Right ventricle myocardium superior (tissue), 1 donor: ENCODE data around the gene OTOS. TPM values are rescaled to one million over a fixed set of nuclear protein-coding genes. Genes with fewer than 3 reads are reported as not detected.
A peak's percentile ranks its signal among the peaks of the same experiment; 100 is the strongest.

Source experiments
- ATAC-seq: fragments of 200-7000 bp; cut with Tn5 transposase; one replicate; pipeline ENCODE4 v1.9.1; 2020; ENCODE audit warnings: mild to moderate bottlenecking; ENCODE audit not compliant: poor library complexity
- DNase-seq: peaks from one replicate; pipeline ENCODE4 v3.0.0-alpha.2; 2020
- intact Hi-C: fragments of 100-400 bp; cut with DNase I; formaldehyde crosslinking; loops from one replicate; pipeline ENCODE4 v1.11.2; 2022
- total RNA-seq: library from RNA; stranded (reverse); fragmentation: NEBNext Ultra II Directional; extraction: Animal tissue kit (Norgen Biotek cat#: 25700); gene quantifications from one replicate; pipeline ENCODE4 v1.2.1, GENCODE V29; 2021
- donor health status: DM: no; HTN: yes; CAD: no; lungs with severe emphysema.

The OTOS gene
- total RNA-seq, 1 donor from 2014 or later = not detected

DNA sequence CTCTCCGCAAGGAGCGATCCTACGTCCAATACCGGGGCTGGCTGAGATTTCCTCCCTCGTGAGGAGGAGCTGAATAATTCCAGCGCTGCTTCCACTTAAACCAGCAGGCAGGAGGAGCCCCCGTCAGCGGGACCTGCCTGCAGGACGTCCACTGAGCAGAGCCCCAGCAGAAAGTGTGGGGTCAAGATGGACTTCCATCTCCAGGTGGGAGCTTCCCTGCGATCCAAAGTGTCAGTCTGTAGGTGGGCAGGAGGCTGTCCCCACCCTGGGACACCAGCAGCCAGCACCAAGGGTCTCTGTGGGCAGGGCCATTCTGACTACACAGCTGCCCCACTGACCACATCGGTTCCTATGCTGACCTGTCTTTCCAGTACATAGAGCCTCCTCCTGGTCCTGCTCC, 462 bp upstream of the OTOS start:
- DNase-seq (peak; percentile 16), ATAC-seq (no peak)
- intact Hi-C loops = no loop called here

DNA sequence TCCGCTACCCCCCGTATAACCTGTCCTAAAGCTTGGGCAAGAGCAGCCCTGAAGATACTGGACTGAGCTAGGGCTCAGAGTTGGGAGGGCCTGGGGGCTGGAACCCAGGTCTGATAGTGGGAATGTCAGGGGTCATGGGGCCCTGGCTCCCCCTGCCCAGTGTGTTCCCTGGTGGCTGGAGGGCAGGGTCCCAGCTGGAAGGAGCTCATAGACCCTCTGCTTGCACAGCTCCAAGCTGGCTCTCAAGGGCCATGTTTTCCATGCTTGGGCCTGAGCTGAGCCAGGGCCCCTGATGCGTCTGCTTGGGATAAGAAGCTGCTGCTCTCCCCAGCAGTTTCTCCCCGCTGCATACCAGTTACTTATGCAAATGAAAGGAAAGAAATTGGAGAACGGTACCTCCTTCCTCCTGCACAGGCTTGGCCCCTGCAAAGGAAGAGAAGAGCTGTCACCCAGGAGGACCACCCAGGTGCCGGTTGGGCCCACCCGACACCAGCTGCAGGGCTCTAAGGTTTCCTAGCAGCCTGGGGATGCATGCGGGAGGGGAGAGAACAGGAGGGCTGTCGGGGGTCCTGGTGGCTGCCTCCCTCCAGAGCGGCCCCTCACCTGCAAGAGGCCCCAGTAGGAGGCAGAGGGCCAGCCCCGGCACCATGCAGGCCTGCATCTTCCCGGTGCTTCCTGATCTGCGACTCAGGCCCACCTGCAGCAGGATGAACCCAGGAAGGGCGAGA, 628 bp downstream of the OTOS start:
- intact Hi-C loops = no loop called here
- ATAC-seq (no peak), DNase-seq (peak; percentile 31)

DNA sequence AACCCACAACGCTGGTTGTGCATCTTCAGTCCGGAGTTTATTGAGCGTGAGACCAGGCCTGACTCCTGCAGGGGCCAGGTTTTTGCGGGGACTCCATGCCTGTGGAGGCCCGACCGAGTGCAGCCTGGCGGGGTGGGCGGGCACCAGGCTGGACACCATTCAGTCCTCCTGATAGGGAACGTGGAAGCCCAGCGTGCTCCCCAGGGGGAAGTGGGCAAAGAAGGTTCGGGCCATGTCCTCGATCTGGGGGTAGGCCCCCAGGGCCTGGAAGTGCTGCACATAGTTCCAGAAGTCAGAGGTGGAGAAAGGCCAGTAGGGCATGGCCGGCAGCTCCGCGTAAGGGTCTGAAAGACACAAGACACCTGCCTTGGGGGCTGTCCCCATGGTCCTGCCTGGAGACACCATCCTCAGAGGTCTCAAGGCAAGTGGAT, 1.4 kb downstream of the OTOS start:
- DNase-seq (peak; percentile 26), ATAC-seq (no peak)
- intact Hi-C loops = no loop called here

GRCh38 chr2:240138254-240138984, 2.0 kb downstream of the OTOS start:
- DNase-seq (peak; percentile 29), ATAC-seq (no peak)
- intact Hi-C loops = no loop called here

GRCh38 chr2:240137596-240138253, 2.7 kb downstream of the OTOS start:
- ATAC-seq = no peak
- intact Hi-C loops = no loop called here
- DNase-seq = peak; percentile 34

DNA sequence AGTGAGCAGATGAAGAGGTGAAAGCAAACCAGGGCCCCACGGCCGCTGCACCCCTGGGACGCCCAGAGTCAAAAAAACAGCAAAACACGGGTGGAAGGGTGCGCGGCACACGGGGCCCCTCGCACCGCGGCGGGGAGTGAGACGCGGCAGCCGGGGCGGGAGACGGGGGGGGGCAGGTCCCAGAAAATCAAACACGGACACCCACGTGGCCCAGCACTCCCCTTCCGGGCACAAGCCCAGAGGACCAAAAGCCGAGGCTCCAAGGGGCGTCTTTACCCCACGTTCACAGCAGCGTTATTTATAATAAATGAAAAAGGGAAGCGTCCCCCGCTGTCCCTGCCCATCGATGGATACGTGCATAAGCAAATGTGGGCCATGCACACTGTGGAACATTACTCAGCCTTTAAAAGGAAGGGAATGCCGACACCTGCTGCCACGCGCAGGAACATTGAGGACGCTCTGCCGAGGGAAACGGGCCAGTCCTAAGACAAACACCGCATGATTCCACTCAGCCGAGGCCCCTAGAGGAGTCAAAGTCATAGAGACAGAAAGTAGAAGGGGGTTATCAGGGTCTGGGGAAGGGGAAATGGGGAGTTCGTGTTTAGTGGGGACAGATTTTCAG, 3.7 kb downstream of the OTOS start:
- intact Hi-C loops = no loop called here
- DNase-seq = no peak

GRCh38 chr2:240136013-240136670, 4.3 kb downstream of the OTOS start, which contains the start of gene COPS9:
TSS of gene COPS9 (minus strand) at chr2:240136305. CDS start at chr2:240136284, 21 bp downstream.
- intact Hi-C loops = no loop called here
- DNase-seq = peak; percentile 94

More for the DNA sequence above, 3.7 kb downstream of the OTOS start:
- peak; percentile 32 for ATAC-seq

GRCh38 chr2:240135706-240136012, 4.8 kb downstream of the OTOS start:
- DNase-seq (no peak), ATAC-seq (no peak)
- intact Hi-C loops = no loop called here

More at GRCh38 chr2:240136013-240136670, 4.3 kb downstream of the OTOS start, which contains the start of gene COPS9:
- peak; percentile 99 for ATAC-seq

- intact Hi-C loops = no loop called here
- DNase-seq (peak; percentile 26), ATAC-seq (no peak)
Observed at GRCh38 chr2:240134956-240135520, 5.4 kb downstream of the OTOS start.

GRCh38 chr2:240134466-240134865, 6.0 kb downstream of the OTOS start:
- peak; percentile 10 for DNase-seq
- intact Hi-C loops = no loop called here
- ATAC-seq = no peak

- intact Hi-C loops = no loop called here
- peak; percentile 13 for DNase-seq
- no peak for ATAC-seq
Observed at GRCh38 chr2:240133401-240133800, 7.1 kb downstream of the OTOS start.

DNA sequence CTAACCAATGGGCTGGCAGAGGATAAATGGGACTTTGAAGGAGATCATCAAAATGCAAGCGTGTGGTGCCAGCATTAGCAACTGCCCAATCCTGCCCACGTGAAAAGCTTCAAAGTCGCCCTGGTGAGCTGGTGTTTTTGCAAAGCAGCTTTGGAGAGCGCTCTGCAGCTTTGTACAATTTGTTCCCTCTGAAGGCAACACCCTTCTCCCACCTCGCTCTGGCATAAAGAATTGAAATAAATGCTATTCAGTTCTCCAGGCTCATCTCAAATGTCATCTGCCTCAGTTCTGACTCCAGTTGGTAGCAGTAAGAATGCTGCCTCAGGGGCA, 7.8 kb downstream of the OTOS start:
- DNase-seq = peak; percentile 1
- intact Hi-C loops = no loop called here
- no peak for ATAC-seq

- DNase-seq (peak; percentile 33), ATAC-seq (no peak)
- intact Hi-C loops = no loop called here
Observed at GRCh38 chr2:240131941-240132650, 8.4 kb downstream of the OTOS start.

DNA sequence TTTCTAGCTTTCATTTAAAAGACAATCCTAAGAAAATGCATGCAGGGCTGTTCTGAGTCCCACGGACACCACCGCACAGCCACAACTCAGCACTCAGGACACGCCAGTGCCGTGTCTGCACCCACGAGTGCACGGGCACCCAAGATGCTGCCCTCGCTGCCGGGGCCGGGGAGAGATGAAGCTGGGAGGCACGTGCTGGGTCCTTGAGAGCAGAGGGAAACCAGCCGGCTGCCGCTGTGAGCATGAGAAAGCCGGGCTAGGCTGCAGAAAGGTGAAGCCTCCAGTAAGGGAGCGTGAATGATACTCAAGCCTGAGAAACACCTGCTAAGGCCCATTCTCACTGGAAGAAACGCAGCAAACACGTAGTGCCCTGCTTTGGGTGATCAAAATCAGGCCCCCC, 9.2 kb downstream of the OTOS start:
- intact Hi-C loops = no loop called here
- peak; percentile 28 for DNase-seq
- no peak for ATAC-seq

GRCh38 chr2:240130393-240131195, 9.9 kb downstream of the OTOS start:
- ATAC-seq (no peak), DNase-seq (peak; percentile 36)
- intact Hi-C loops = no loop called here

DNA sequence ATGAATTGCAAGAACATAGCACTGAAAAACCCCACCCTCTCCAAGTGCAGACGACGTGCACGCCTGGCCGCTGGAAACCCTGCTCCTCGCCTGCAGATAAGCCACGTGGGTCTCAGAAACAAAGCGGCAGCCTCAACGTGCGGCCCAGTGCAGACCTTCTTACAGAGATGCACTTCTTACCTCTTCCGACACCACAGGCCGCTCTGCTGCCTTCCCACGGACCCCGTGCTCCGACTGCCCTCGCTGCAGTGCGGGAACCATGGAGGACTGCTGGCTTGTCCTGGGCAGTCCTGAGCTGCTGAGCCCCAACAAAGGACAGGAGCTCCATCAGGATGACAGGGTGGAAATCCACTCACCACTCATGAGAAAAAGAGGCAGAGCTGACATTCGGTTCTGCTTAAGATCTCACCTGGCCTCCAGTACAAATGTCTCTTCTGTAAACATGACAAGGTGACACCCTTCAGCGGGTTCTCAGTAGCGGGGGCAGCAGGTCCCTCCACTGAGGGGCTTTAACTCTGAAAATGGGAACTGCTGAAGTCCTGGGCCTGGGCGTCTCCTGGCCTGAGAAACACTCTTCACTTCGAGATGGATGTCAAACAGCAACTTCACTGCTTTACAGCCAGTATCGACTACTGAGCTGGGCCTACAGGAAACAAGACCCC, 10.6 kb downstream of the OTOS start:
- intact Hi-C loops = no loop called here
- DNase-seq (peak; percentile 33), ATAC-seq (no peak)

GRCh38 chr2:240129311-240129710, 11.1 kb downstream of the OTOS start:
- ATAC-seq = no peak
- intact Hi-C loops = no loop called here
- peak; percentile 15 for DNase-seq
